ENCODE results near the gene SHANK3. TPM values are rescaled to one million over a fixed set of nuclear protein-coding genes. Genes with fewer than 3 reads are reported as not detected.

Gene SHANK3
- total and polyA plus RNA-seq, 2 donors (not counting 3 experiments of a cell fraction or from before 2014, with no cell fraction given): 26.1 to 158 TPM

- H3K4me2 ChIP-seq (ENCODE audit: insufficient read depth, low read length): no peak overlapping the region
- DNase-seq (ENCODE audit: low read depth, low spot score) (no peak), FAIRE-seq (no peak)
- no peak overlapping the region for H3K9ac ChIP-seq (replicated peaks; ENCODE audit: extremely low read depth, insufficient read depth, low read length)
- no peaks in the 10 kb centered on the region for H4K20me1 ChIP-seq (replicated peaks; ENCODE audit: control insufficient read depth, extremely low read depth, insufficient read depth, low read length)
- no TSS peak for BruUV-seq (replicated peaks)
- H3K27ac ChIP-seq (ENCODE audit: insufficient read depth, low read depth, low read length): no peak overlapping the region
- no peaks in the 10 kb centered on the region for H3K9me3 ChIP-seq (replicated peaks; ENCODE audit: control insufficient read depth, insufficient read depth, low read length)
- TF ChIP-seq MAX (IDR thresholded peaks at IDR 0.05; ENCODE audit: insufficient read depth, insufficient read length): no peak
- TF ChIP-seq, protein P1, sequence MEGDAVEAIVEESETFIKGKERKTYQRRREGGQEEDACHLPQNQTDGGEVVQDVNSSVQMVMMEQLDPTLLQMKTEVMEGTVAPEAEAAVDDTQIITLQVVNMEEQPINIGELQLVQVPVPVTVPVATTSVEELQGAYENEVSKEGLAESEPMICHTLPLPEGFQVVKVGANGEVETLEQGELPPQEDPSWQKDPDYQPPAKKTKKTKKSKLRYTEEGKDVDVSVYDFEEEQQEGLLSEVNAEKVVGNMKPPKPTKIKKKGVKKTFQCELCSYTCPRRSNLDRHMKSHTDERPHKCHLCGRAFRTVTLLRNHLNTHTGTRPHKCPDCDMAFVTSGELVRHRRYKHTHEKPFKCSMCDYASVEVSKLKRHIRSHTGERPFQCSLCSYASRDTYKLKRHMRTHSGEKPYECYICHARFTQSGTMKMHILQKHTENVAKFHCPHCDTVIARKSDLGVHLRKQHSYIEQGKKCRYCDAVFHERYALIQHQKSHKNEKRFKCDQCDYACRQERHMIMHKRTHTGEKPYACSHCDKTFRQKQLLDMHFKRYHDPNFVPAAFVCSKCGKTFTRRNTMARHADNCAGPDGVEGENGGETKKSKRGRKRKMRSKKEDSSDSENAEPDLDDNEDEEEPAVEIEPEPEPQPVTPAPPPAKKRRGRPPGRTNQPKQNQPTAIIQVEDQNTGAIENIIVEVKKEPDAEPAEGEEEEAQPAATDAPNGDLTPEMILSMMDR (IDR thresholded peaks at IDR 0.05; ENCODE audit: extremely low read depth in 1 of 2, insufficient read depth in 1 of 2, low read depth in 1 of 2, low read length in 2 of 2): no peak
- TF ChIP-seq POLR2A (IDR thresholded peaks at IDR 0.05; ENCODE audit: low read depth, low read length): no peak
- TF ChIP-seq FOS (IDR thresholded peaks at IDR 0.05; ENCODE audit: borderline replicate concordance, insufficient read depth, low read length): no peak
- no peak for TF ChIP-seq GATA2 (IDR thresholded peaks at IDR 0.05; ENCODE audit: insufficient read depth, insufficient read length, low read depth, low read length)
- no peak for TF ChIP-seq JUN (IDR thresholded peaks at IDR 0.05; ENCODE audit: borderline replicate concordance, insufficient read depth, insufficient read length, low read depth)
- no peak for TF ChIP-seq MYC (IDR thresholded peaks at IDR 0.05; ENCODE audit: low read depth, low read length)
- TF ChIP-seq EZH2 (IDR thresholded peaks at IDR 0.05; ENCODE audit: borderline replicate concordance, low read depth, low read length, severe bottlenecking): no peak
- no peak for TF ChIP-seq POLR2AphosphoS5 (IDR thresholded peaks at IDR 0.05; ENCODE audit: insufficient read depth, low read depth, low read length)
- H3K27me3 ChIP-seq (ENCODE audit: control insufficient read depth in 2 of 2, insufficient read depth in 2 of 2, low read length in 2 of 2): no peaks in the 10 kb centered on the region
- peaks cover 43 to 75% of the 10 kb centered on the region in 2 experiments for H3K36me3 ChIP-seq (ENCODE audit: control insufficient read depth in 2 of 2, extremely low read depth in 1 of 2, insufficient read depth in 2 of 2, low read length in 2 of 2)
- no peaks in the 10 kb centered on the region for H3K9me1 ChIP-seq (replicated peaks; ENCODE audit: control insufficient read depth, extremely low read depth, insufficient read depth, low read length)
- intact Hi-C loops (cut with micrococcal nuclease) (no loop called here), dilution Hi-C loops (cut with MboI; ENCODE audit: extremely low pct_ligation_motif_present, low sequenced_read_pairs) (no loop called here)
- ChIA-PET CTCF (no interaction called here), POLR2A (no interaction called here)
- no peak overlapping the region for H3K4me3 ChIP-seq (replicated peaks in 1 of 3; ENCODE audit: insufficient read depth in 1 of 3, low read depth in 1 of 3, low read length in 3 of 3)
- no peak overlapping the region for H2AFZ ChIP-seq (ENCODE audit: low read depth, low read length)
- H3K79me2 ChIP-seq (ENCODE audit: control insufficient read depth, insufficient read depth, low read length): peaks cover 23% of the 10 kb centered on the region
- H3K4me1 ChIP-seq (ENCODE audit: control insufficient read depth, extremely low read depth, insufficient read depth, low read length): no peaks in the 10 kb centered on the region
These were observed 45.7 kb downstream of the SHANK3 start for GRCh38 chr22:50718352-50718709.

Measured in endothelial cell of umbilical vein (primary cell).